Vagina (tissue), 2 donors: ENCODE results near the gene MIOX.

Source experiments
- CTCF ChIP-seq, 3 experiments: fragments of 450-650 bp in 2 of 3; fragments of 200-600 bp in 1 of 3; sonication (generic) in 1 of 3; IDR thresholded peaks; one replicate each; pipeline ENCODE4 v1.5.1; 2017 to 2019; ENCODE audit warnings: antibody characterized with exemption in 3 of 3, mild to moderate bottlenecking in 2 of 3, moderate library complexity in 2 of 3
- POLR2A ChIP-seq, 2 donors: fragments of 450-650 bp; IDR thresholded peaks; one replicate each; pipeline ENCODE4 v1.6.1; 2017; ENCODE audit warnings: antibody characterized with exemption in 2 of 2, mild to moderate bottlenecking in 2 of 2, moderate library complexity in 2 of 2
- POLR2AphosphoS5 ChIP-seq, 2 donors: sonication (generic); formaldehyde crosslinking; IDR thresholded peaks; one replicate each; pipeline ENCODE4 v1.9.0; 2017; ENCODE audit warnings: antibody characterized with exemption in 2 of 2, mild to moderate bottlenecking in 2 of 2, low read depth in 1 of 2; ENCODE audit not compliant: insufficient read depth in 1 of 2

DNA sequence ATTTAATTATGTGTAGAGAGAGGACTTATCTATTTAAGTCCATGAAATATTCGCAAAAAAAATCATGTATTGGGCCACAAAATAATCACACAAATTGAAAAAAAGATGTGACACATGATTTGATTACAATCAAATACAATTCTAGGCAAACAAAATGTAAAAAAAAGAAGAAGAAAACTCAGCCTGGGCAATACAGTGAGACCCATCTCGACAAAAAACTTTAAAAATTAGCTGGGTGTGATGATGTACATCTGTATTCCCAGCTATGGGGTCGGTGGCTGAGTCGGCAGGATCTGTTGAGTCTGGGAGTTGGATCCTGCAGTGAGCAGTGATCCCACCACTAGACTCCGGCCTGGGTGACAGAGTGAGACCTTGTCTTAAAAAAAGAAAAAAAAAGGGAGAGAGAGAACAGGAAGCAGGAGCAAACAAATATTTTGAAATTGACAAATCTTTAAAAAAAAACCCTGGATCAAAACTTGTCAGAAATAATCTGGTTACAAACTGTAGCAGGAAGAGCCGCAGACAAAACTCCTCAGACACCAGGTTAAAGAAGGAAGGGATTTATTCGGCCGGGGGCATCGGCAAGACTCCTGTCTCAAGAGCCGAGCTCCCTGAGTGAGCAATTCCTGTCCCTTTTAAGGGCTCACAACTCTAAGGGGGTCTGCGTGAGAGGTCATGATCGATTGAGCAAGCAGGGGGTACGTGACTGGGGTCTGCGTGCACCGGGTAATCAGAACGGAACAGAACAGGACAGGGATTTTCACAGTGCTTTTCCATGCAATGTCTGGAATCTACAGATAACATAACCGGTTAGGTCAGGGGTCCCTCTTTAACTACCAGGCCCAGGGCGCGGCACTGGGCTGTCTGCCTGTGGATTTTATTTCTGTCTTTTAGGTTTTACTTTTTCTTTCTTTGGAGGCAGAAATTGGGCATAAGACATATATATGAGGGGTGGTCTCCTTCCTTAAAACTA is 46.5 kb downstream of the MIOX start:
- TF ChIP-seq CTCF (IDR thresholded peaks at IDR 0.05), result no peak
- no peak for TF ChIP-seq POLR2A (IDR thresholded peaks at IDR 0.05)
- TF ChIP-seq POLR2AphosphoS5 (IDR thresholded peaks at IDR 0.05; ENCODE audit: insufficient read depth in 1 of 2, low read depth in 1 of 2), result no peak
